Activated naive CD4-positive, alpha-beta T cell (primary cell): Measurements from ENCODE around the gene SLC30A7.
"Not testable (repeated sequence)": the region's sequence is repeated elsewhere in the genome, so short reads cannot be mapped to it uniquely, and the experiment has no call there.

Experiments
- DNase-seq, 4 experiments: peaks; one replicate each; lab custom pipeline; 2025; lab: John Stamatoyannopoulos, UW

Gene SLC30A7

GRCh38 chr1:100936194-100936967 lies 40.5 kb downstream of the SLC30A7 start:
- DNase-seq, result no peak

- no peak for DNase-seq
Measured at GRCh38 chr1:100941098-100941527, 45.2 kb downstream of the SLC30A7 start.

GRCh38 chr1:100941580-100942216 lies 45.8 kb downstream of the SLC30A7 start:
- no peak for DNase-seq

- no peak for DNase-seq
Measured at GRCh38 chr1:100942304-100943046, 46.6 kb downstream of the SLC30A7 start.

- DNase-seq, result no peak
Measured at GRCh38 chr1:100943533-100943932, 47.6 kb downstream of the SLC30A7 start.

GRCh38 chr1:100946064-100946463 lies 50.2 kb downstream of the SLC30A7 start:
- not testable (repeated sequence) for DNase-seq

GRCh38 chr1:100947816-100948215 lies 51.9 kb downstream of the SLC30A7 start:
- DNase-seq, result not testable (repeated sequence)

- DNase-seq, result not testable (repeated sequence)
Measured at GRCh38 chr1:100948721-100949405, 53.0 kb downstream of the SLC30A7 start.

GRCh38 chr1:100949515-100950158 lies 53.7 kb downstream of the SLC30A7 start:
- peak in 2 of 4 experiments; percentile 49 to 66 for DNase-seq

GRCh38 chr1:100950337-100950736 lies 54.4 kb downstream of the SLC30A7 start:
- no peak for DNase-seq

- DNase-seq, result no peak
Measured at GRCh38 chr1:100950781-100951180, 54.9 kb downstream of the SLC30A7 start.

GRCh38 chr1:100952104-100952745 lies 56.3 kb downstream of the SLC30A7 start:
- DNase-seq, result no peak

- DNase-seq, result not testable (repeated sequence)
Measured at GRCh38 chr1:100952970-100953369, 57.1 kb downstream of the SLC30A7 start.

GRCh38 chr1:100953960-100954730 lies 58.3 kb downstream of the SLC30A7 start:
- no peak for DNase-seq

GRCh38 chr1:100955322-100955721 lies 59.4 kb downstream of the SLC30A7 start:
- DNase-seq, result no peak

- no peak for DNase-seq
Measured at GRCh38 chr1:100959502-100960060, 63.7 kb downstream of the SLC30A7 start.

GRCh38 chr1:100960098-100960497 lies 64.2 kb downstream of the SLC30A7 start:
- DNase-seq, result no peak

- no peak for DNase-seq
Measured at GRCh38 chr1:100968621-100969020, 72.7 kb downstream of the SLC30A7 start.

- no peak for DNase-seq
Measured at GRCh38 chr1:100969327-100969726, 73.4 kb downstream of the SLC30A7 start.

GRCh38 chr1:100971021-100971420 lies 75.1 kb downstream of the SLC30A7 start:
- no peak for DNase-seq
